Loucy (cell line): ENCODE data around the gene STIMATE.

ENCODE experiments used
- H2AFZ ChIP-seq: fragments of 200-600 bp; sonication (generic); 2 replicates; pipeline ENCODE4 v1.6.0; 2016; ENCODE audit warnings: antibody characterized with exemption, mild to moderate bottlenecking, low read length, moderate library complexity
- H3F3A ChIP-seq: fragments of 200-600 bp; 2 replicates; pipeline ENCODE4 v1.6.0; 2016; ENCODE audit warnings: antibody characterized with exemption, low read depth, mild to moderate bottlenecking
- H3K27me3 ChIP-seq: fragments of 200-600 bp; sonication (generic); 2 replicates; pipeline ENCODE4 v1.6.1; 2014; ENCODE audit warnings: low read length, mild to moderate bottlenecking; ENCODE audit not compliant: insufficient read depth, poor library complexity, severe bottlenecking
- H3K36me3 ChIP-seq: fragments of 200-600 bp; sonication (generic); 2 replicates; pipeline ENCODE4 v1.6.1; 2016; ENCODE audit warnings: low read length; ENCODE audit not compliant: insufficient read depth
- H3K4me1 ChIP-seq: fragments of 200-600 bp; sonication (generic); 2 replicates; pipeline ENCODE4 v1.5.1; 2014; ENCODE audit warnings: low read length, mild to moderate bottlenecking; ENCODE audit not compliant: insufficient read depth, poor library complexity, severe bottlenecking
- H3K4me2 ChIP-seq: fragments of 200-600 bp; sonication (generic); 2 replicates; pipeline ENCODE4 v1.6.0; 2014; ENCODE audit warnings: antibody characterized with exemption, low read length, low read depth, mild to moderate bottlenecking; ENCODE audit not compliant: poor library complexity, severe bottlenecking
- H3K4me3 ChIP-seq: fragments of 200-600 bp; sonication (generic); 2 replicates; pipeline ENCODE4 v1.5.1; 2014; ENCODE audit warnings: low read length, mild to moderate bottlenecking, mixed read lengths; ENCODE audit not compliant: poor library complexity, severe bottlenecking
- H3K79me2 ChIP-seq: fragments of 200-600 bp; sonication (generic); 2 replicates; pipeline ENCODE4 v1.6.1; 2014; ENCODE audit warnings: low read length; ENCODE audit not compliant: insufficient read depth
- H3K9ac ChIP-seq: fragments of 200-600 bp; sonication (generic); 2 replicates; pipeline ENCODE4 v1.6.0; 2014; ENCODE audit warnings: mild to moderate bottlenecking, low read depth, low read length, moderate library complexity; ENCODE audit not compliant: poor library complexity, severe bottlenecking
- H3K9me2 ChIP-seq: fragments of 200-600 bp; sonication (generic); replicated peaks from 2 replicates; pipeline ENCODE4 v1.6.1; 2016; ENCODE audit warnings: low read depth, low read length, mixed read lengths
- H3K9me3 ChIP-seq: fragments of 200-600 bp; sonication (generic); 2 replicates; pipeline ENCODE4 v1.6.1; 2014; ENCODE audit warnings: mild to moderate bottlenecking, antibody characterized with exemption, low read length, low read depth; ENCODE audit not compliant: insufficient read depth
- H4K20me1 ChIP-seq: fragments of 200-600 bp; sonication (generic); 2 replicates; pipeline ENCODE4 v1.6.0; 2014; ENCODE audit warnings: antibody characterized with exemption, low read length, mild to moderate bottlenecking; ENCODE audit not compliant: insufficient read depth, poor library complexity, severe bottlenecking
- CTCF ChIP-seq: fragments of 200-600 bp; sonication (generic); conservative IDR thresholded peaks from 2 replicates; pipeline ENCODE4 v1.5.1; 2014; ENCODE audit warnings: mild to moderate bottlenecking, antibody characterized with exemption, low read length
- EZH2phosphoT487 ChIP-seq: fragments of 200-600 bp; IDR thresholded peaks from 2 replicates; pipeline ENCODE4 v1.6.1; 2018; ENCODE audit warnings: antibody characterized with exemption, mild to moderate bottlenecking, moderate library complexity, borderline replicate concordance

Gene STIMATE

GRCh38 chr3:52856666-52857065 lies 40.7 kb downstream of the STIMATE start:
- no peak for TF ChIP-seq CTCF
- TF ChIP-seq EZH2phosphoT487, result no peak
- Histone ChIP-seq H2AFZ (no peak overlapping the region), H3K4me1 (no peaks in the 10 kb centered on the region)

GRCh38 chr3:52854013-52854412 lies 43.3 kb downstream of the STIMATE start:
- Histone ChIP-seq H2AFZ (no peak overlapping the region), H4K20me1 (no peaks in the 10 kb centered on the region), H3K9me2 (no peaks in the 10 kb centered on the region), H3K4me1 (no peaks in the 10 kb centered on the region), H3K4me2 (no peak overlapping the region), H3F3A (no peaks in the 10 kb centered on the region), H3K9me3 (no peaks in the 10 kb centered on the region), H3K9ac (no peak overlapping the region), H3K27me3 (no peaks in the 10 kb centered on the region), H3K36me3 (peaks cover 30% of the 10 kb centered on the region; the same call in 1 of the 2 replicates), H3K79me2 (no peaks in the 10 kb centered on the region), H3K4me3 (no peak overlapping the region)
- no peak for TF ChIP-seq EZH2phosphoT487
- no peak for TF ChIP-seq CTCF

More at GRCh38 chr3:52856666-52857065, 40.7 kb downstream of the STIMATE start:
- Histone ChIP-seq H3K4me2 (no peak overlapping the region), H3F3A (no peaks in the 10 kb centered on the region), H3K79me2 (no peaks in the 10 kb centered on the region), H3K36me3 (peaks cover 13% of the 10 kb centered on the region; the same call in 1 of the 2 replicates), H3K4me3 (no peak overlapping the region), H4K20me1 (no peaks in the 10 kb centered on the region), H3K9ac (no peak overlapping the region), H3K9me3 (no peaks in the 10 kb centered on the region), H3K9me2 (no peaks in the 10 kb centered on the region), H3K27me3 (no peaks in the 10 kb centered on the region)

DNA sequence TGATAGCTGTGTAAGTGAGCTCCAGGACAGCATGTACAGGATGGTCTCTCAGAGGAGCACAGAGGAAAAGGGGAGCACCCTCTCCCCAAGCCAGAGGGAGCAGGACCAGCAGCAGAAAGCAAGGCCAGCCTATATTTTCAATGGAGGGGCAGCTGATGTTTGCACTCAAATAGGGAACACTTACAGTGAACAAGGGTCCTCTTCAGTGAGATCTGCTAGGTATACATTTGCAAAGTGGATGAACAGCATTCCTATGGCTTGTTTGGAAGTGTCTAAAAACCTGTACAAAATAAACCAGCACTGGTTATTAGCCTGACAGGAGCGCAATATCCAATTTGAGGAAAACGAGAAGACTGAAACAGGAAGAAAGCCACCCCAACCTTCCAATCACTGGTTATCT lies 44.9 kb downstream of the STIMATE start:
- no peaks in the 10 kb centered on the region for H3K79me2 ChIP-seq
- no peaks in the 10 kb centered on the region for H3F3A ChIP-seq
- no peak overlapping the region for H2AFZ ChIP-seq
- H3K27me3 ChIP-seq, result no peaks in the 10 kb centered on the region
- no peak overlapping the region for H3K9ac ChIP-seq
- H3K36me3 ChIP-seq, result peaks cover 44% of the 10 kb centered on the region; the same call in 1 of the 2 replicates
- H4K20me1 ChIP-seq, result no peaks in the 10 kb centered on the region
- H3K4me3 ChIP-seq, result no peak overlapping the region
- no peak overlapping the region for H3K4me2 ChIP-seq
- H3K9me3 ChIP-seq, result no peaks in the 10 kb centered on the region
- TF ChIP-seq CTCF (no peak), EZH2phosphoT487 (no peak)
- no peaks in the 10 kb centered on the region for H3K9me2 ChIP-seq
- H3K4me1 ChIP-seq, result no peaks in the 10 kb centered on the region
